Measurements from ENCODE around the gene VWC2.

Gene VWC2

DNA sequence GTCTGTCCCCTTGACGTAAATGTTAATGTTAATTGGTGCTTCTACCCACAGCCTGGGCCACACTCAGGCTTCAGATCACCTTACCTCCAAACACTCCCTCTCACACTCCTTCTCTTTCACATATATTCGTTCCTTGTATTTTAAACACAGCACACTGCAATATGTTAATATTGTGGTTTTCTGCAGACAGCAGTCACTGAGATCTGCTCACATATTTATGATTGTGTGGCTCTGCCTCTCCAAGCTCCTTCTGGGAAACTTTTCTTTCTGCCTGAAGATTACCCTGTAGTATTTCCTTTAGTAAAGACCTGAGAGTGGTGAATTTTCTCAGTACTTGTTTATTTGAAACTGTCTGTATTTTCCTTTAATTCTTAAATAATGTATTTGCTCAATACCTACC is 104.7 kb downstream of the VWC2 start:
- no peak for ATAC-seq

DNA sequence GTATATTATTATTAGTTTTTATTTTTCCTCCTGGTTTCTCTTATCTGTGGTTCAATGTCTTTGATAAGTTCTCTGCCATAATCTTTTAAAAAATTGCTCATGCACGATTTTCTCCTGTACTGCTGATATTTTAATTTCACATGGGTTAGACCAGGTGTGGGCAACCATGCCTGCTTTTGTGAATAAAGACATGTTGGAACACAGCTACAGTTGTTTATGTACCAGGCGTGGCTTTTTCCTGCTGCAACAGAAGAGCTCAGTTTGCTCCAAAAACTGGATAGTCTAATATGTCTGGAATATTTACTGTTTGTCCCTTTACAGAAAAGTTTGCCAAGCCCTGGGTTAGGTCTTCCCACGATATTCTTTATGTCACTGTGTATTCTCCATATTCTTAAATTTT is 105.2 kb downstream of the VWC2 start:
- ATAC-seq = no peak
- no peak for TF ChIP-seq ZNF70 (CRISPR knock-in tag; IDR thresholded peaks at IDR 0.05)

More for the DNA sequence above, 104.7 kb downstream of the VWC2 start:
- TF ChIP-seq TSHZ2 (CRISPR knock-in tag; IDR thresholded peaks at IDR 0.05) (no peak), ZNF8 (CRISPR knock-in tag; IDR thresholded peaks at IDR 0.05) (no peak), CSDC2 (CRISPR knock-in tag; IDR thresholded peaks at IDR 0.05) (no peak), ZC3H10 (CRISPR knock-in tag; IDR thresholded peaks at IDR 0.05) (no peak), ESRRG (CRISPR knock-in tag; IDR thresholded peaks at IDR 0.05) (no peak), RARB (CRISPR knock-in tag; IDR thresholded peaks at IDR 0.05) (no peak), ZFP30 (CRISPR knock-in tag; IDR thresholded peaks at IDR 0.05) (no peak), BACH2 (CRISPR knock-in tag; IDR thresholded peaks at IDR 0.05; ENCODE audit: borderline replicate concordance) (no peak), ZNF565 (CRISPR knock-in tag; conservative IDR thresholded peaks at IDR 0.05; ENCODE audit: low read depth) (no peak), CSRNP3 (CRISPR knock-in tag; IDR thresholded peaks at IDR 0.05) (no peak), TCF4 (CRISPR knock-in tag; IDR thresholded peaks at IDR 0.05; ENCODE audit: borderline replicate concordance) (no peak), PPARA (CRISPR knock-in tag; IDR thresholded peaks at IDR 0.05; ENCODE audit: borderline replicate concordance) (no peak), ZNF70 (CRISPR knock-in tag; IDR thresholded peaks at IDR 0.05) (no peak), GLIS3 (CRISPR knock-in tag; IDR thresholded peaks at IDR 0.05) (no peak)
- TF ChIP-seq, protein P1, sequence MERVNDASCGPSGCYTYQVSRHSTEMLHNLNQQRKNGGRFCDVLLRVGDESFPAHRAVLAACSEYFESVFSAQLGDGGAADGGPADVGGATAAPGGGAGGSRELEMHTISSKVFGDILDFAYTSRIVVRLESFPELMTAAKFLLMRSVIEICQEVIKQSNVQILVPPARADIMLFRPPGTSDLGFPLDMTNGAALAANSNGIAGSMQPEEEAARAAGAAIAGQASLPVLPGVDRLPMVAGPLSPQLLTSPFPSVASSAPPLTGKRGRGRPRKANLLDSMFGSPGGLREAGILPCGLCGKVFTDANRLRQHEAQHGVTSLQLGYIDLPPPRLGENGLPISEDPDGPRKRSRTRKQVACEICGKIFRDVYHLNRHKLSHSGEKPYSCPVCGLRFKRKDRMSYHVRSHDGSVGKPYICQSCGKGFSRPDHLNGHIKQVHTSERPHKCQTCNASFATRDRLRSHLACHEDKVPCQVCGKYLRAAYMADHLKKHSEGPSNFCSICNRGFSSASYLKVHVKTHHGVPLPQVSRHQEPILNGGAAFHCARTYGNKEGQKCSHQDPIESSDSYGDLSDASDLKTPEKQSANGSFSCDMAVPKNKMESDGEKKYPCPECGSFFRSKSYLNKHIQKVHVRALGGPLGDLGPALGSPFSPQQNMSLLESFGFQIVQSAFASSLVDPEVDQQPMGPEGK (CRISPR knock-in tag; IDR thresholded peaks at IDR 0.05; ENCODE audit: borderline replicate concordance) = no peak

- no peak for ATAC-seq
- TF ChIP-seq CREB5 (CRISPR knock-in tag; IDR thresholded peaks at IDR 0.05; ENCODE audit: low read depth) = no peak
- TF ChIP-seq, protein P1 (CRISPR knock-in tag; IDR thresholded peaks at IDR 0.05; ENCODE audit: borderline replicate concordance) = no peak
- no peak for TF ChIP-seq ISL1 (CRISPR knock-in tag; IDR thresholded peaks at IDR 0.05)
- no peak for TF ChIP-seq ZNF8 (CRISPR knock-in tag; IDR thresholded peaks at IDR 0.05)
- no peak for TF ChIP-seq SNAI2 (CRISPR knock-in tag; IDR thresholded peaks at IDR 0.05)
- TF ChIP-seq TCF4 (CRISPR knock-in tag; IDR thresholded peaks at IDR 0.05; ENCODE audit: borderline replicate concordance) = no peak
- no peak for TF ChIP-seq PPARA (CRISPR knock-in tag; IDR thresholded peaks at IDR 0.05; ENCODE audit: borderline replicate concordance)
- TF ChIP-seq ZFP3 (CRISPR knock-in tag; IDR thresholded peaks at IDR 0.05) = no peak
- TF ChIP-seq GLIS3 (CRISPR knock-in tag; IDR thresholded peaks at IDR 0.05) = no peak
- TF ChIP-seq CSDC2 (CRISPR knock-in tag; IDR thresholded peaks at IDR 0.05) = no peak
- no peak for TF ChIP-seq RARB (CRISPR knock-in tag; IDR thresholded peaks at IDR 0.05)
These were observed 110.5 kb downstream of the VWC2 start for GRCh38 chr7:49883933-49884332.

Measured in SK-N-SH treated with all-trans-retinoic acid at 6 μM for 48 hours (cell line).